Cardiac septum (tissue), 1 donor: ENCODE data around the gene KRI1. TPM values are rescaled to one million over a fixed set of nuclear protein-coding genes. Genes with fewer than 3 reads are reported as not detected.

Source experiments
- DNase-seq: peaks from one replicate; pipeline ENCODE4 v3.0.0-alpha.2; 2020; ENCODE audit warnings: low spot score
- intact Hi-C: fragments of 100-400 bp; cut with DNase I; formaldehyde crosslinking; loops from one replicate; pipeline ENCODE4 v1.14.0; 2022
- long read RNA-seq: library from polyadenylated mRNA; unstranded; transcript quantifications from one replicate; pipeline ENCODE4 v2.0.0, GENCODE V29; 2021
- total RNA-seq: library from RNA; stranded (reverse); fragmentation: NEBNext Ultra II Directional; extraction: Animal tissue kit (Norgen Biotek cat#: 25700); gene quantifications from one replicate; pipeline ENCODE4 v1.2.1, GENCODE V29; 2021
- donor health status: DM: no; HTN: no; CAD: no.

KRI1 gene
- total RNA-seq, result 10.8 TPM
- long read RNA-seq, transcript KRI1-201 (19 exons, 3,023 nt), result major isoform, 7 of 18 reads
- long read RNA-seq, partial matches to known transcripts, result 4 of 18 reads
- long read RNA-seq, other reads (novel, unspliced or antisense), result 5 of 18 reads

- DNase-seq, result peak; percentile 99
- intact Hi-C loops, result loop anchor here (2.0 to 5.0 kb wide), 3 partner anchors 21 to 163 kb away; partner anchors contain the start of genes CDC37 and ILF3
Observed at GRCh38 chr19:10565567-10566407, at the start of gene KRI1. KRI1 (minus strand) TSS chr19:10566010; CDS start chr19:10565999, 11 bp downstream.

GRCh38 chr19:10612499-10613119 lies 46.8 kb upstream of the KRI1 start:
- DNase-seq, result peak; percentile 94
- intact Hi-C loops, result loop anchor here (1.0 kb wide), 1 partner anchor 13 kb away; the partner anchor contains the start of gene SLC44A2

GRCh38 chr19:10611907-10612306 lies 46.1 kb upstream of the KRI1 start:
- DNase-seq, result no peak
- intact Hi-C loops, result loop anchor here (1.0 kb wide), 1 partner anchor 13 kb away; the partner anchor contains the start of gene SLC44A2

- intact Hi-C loops, result no loop called here
- peak; percentile 82 for DNase-seq
Observed at GRCh38 chr19:10604460-10604980, 38.7 kb upstream of the KRI1 start.

GRCh38 chr19:10603873-10604459 lies 38.2 kb upstream of the KRI1 start:
- no peak for DNase-seq
- intact Hi-C loops, result no loop called here

- peak; percentile 76 for DNase-seq
- intact Hi-C loops, result no loop called here
Observed at GRCh38 chr19:10603084-10603872, 37.5 kb upstream of the KRI1 start.

- DNase-seq, result peak; percentile 94
- intact Hi-C loops, result no loop called here
Observed at GRCh38 chr19:10602330-10603083, 36.7 kb upstream of the KRI1 start.

GRCh38 chr19:10601999-10602329 lies 36.2 kb upstream of the KRI1 start:
- intact Hi-C loops, result no loop called here
- DNase-seq, result no peak

- intact Hi-C loops, result no loop called here
- DNase-seq, result no peak
Observed at GRCh38 chr19:10600149-10600548, 34.3 kb upstream of the KRI1 start.

- DNase-seq, result peak; percentile 77
- intact Hi-C loops, result no loop called here
Observed at GRCh38 chr19:10593820-10594637, 28.2 kb upstream of the KRI1 start.

- intact Hi-C loops, result no loop called here
Observed at GRCh38 chr19:10593148-10593547, 27.3 kb upstream of the KRI1 start.

GRCh38 chr19:10587839-10588150 lies 22.0 kb upstream of the KRI1 start:
- intact Hi-C loops, result no loop called here

More at GRCh38 chr19:10593148-10593547, 27.3 kb upstream of the KRI1 start:
- no peak for DNase-seq

GRCh38 chr19:10587022-10587838 lies 21.4 kb upstream of the KRI1 start, which contains the start of gene AP1M2:
AP1M2 (minus strand) TSS chr19:10587312; CDS start chr19:10587231, 81 bp downstream.
- intact Hi-C loops, result no loop called here
- DNase-seq, result no peak

More at GRCh38 chr19:10587839-10588150, 22.0 kb upstream of the KRI1 start:
- DNase-seq, result no peak

GRCh38 chr19:10586396-10586795 lies 20.6 kb upstream of the KRI1 start:
- no peak for DNase-seq
- intact Hi-C loops, result no loop called here

- DNase-seq, result no peak
- intact Hi-C loops, result loop anchor here (5.0 kb wide), 1 partner anchor 114 kb away; no protein-coding TSS in a partner anchor
Observed at GRCh38 chr19:10583036-10583776, 17.4 kb upstream of the KRI1 start.

GRCh38 chr19:10582091-10582490 lies 16.3 kb upstream of the KRI1 start:
- intact Hi-C loops, result loop anchor here (5.0 kb wide), 1 partner anchor 115 kb away; no protein-coding TSS in a partner anchor

More at GRCh38 chr19:10582091-10582490, 16.3 kb upstream of the KRI1 start:
- DNase-seq, result no peak
